SH-SY5Y (cell line): ENCODE data around the gene CYCS.

ENCODE experiments used
- GATA2 ChIP-seq: IDR thresholded peaks from 2 replicates; pipeline ENCODE4 v1.6.1; 2011; ENCODE audit warnings: mild to moderate bottlenecking, low read depth, low read length
- GATA3 ChIP-seq: IDR thresholded peaks from 2 replicates; pipeline ENCODE4 v1.6.1; 2011; ENCODE audit warnings: low read depth, mild to moderate bottlenecking, low read length, moderate library complexity

CYCS gene

DNA sequence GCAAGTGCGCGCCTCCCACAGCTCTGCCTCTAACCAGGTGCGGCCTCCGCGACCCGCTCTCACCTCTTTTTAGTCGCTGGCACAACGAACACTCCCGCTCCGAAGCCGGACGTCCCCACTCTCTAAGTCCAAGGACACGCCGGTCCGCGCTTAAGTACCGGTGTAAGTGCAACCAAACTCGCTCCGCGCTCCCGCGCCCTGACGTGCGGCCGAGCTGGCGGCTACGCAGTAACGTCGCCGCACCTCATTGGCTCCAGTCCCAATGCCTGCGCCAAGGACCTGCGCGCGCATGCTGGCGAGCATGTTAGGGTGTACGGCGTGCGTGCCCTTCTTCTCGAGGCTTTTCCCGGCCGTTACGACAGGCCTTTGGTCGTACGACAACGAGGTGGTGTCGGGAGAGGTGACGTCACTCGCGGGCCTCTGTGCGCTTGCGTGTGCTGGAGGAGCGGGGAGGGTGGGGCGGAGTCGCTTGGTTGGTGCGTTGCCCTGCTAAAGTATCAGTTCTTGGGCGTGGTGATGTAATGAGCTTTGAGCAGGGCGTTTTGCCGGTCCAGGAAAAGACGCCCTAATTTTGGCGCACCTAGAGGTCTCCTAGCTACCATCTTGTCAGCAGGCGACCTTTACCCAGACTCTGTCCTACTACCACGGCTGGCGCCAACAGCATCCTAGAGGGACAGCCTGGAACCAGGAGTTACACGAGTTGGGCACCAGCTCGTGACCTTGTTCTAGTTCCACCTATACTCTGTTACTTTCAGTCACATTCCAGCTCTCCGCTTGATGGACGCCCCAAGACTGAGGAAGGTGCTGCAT is at the start of gene CYCS:
Gene CYCS (minus strand): TSS at position 124 of the 810 bp plus-strand sequence. CDS start 1,141 bp downstream, outside the sequence.
- TF ChIP-seq GATA2 (no peak), GATA3 (no peak)

DNA sequence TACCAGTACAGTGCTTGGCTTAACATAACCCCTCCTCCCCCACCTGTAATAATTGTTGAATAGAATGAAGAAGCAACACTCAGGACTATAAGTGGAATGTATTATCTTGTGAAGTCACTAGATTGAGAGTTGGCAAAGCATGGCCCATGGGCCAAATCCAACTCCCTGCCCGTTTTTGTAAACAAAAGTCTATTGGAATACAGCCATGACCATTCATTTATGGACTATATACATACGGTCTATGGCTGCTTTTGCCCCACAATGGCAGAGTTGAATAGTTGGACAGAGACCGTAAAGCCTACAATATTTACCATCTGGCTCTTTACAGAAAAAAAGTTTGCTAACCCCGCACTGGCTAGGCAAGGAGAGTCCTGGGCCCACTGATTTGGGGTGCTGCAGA is 48.1 kb upstream of the CYCS start:
- no peak for TF ChIP-seq GATA2
- TF ChIP-seq GATA3 = no peak

- TF ChIP-seq GATA2 (no peak), GATA3 (no peak)
Measured at GRCh38 chr7:25171516-25171915, 46.5 kb upstream of the CYCS start.

DNA sequence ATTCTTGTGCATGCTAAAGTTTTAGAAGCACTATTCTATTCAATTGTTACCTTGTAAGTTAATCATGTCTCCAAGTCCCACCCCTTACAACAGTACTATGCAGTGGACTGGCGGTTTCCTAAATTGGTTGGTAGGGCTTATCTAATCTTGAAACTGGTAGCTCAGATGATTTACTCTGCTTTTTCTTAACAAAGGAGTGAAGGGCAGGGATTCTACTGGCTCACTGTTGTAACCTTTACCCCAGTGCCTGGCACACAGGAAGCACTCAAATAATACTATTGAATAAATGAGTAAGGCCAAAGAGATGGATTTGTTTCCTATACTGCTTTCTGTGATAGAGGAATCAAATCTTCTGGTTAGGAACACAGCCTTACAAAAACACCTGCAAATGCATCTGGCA is 46.0 kb upstream of the CYCS start:
- TF ChIP-seq GATA2 (no peak), GATA3 (no peak)

GRCh38 chr7:25169683-25170082 is 44.6 kb upstream of the CYCS start:
- TF ChIP-seq GATA3 (no peak), GATA2 (no peak)

- no peak for TF ChIP-seq GATA3
- TF ChIP-seq GATA2 = no peak
Measured at GRCh38 chr7:25168145-25168544, 43.1 kb upstream of the CYCS start.

- no peak for TF ChIP-seq GATA2
- TF ChIP-seq GATA3 = no peak
Measured at GRCh38 chr7:25167262-25167843, 42.3 kb upstream of the CYCS start.

DNA sequence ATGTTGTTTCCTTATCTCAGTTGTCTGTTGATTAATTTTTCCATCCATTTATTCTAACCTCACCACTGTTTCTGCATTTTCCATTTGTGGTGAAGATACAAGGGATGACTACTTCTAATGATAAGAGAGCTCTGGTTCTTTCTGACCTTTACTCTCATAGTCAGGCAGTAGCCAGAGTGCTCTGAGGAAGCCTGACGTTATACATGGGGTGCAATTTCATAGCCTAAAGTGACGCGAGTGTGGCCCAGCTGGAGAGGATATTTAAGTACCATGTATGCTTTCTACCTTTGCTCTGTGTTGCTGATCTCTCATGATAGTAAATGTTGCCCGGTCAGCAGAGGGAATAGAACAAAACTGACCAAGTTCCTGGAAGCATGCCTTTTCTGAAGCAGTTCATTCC is 33.9 kb upstream of the CYCS start:
- TF ChIP-seq GATA3 (no peak), GATA2 (no peak)

DNA sequence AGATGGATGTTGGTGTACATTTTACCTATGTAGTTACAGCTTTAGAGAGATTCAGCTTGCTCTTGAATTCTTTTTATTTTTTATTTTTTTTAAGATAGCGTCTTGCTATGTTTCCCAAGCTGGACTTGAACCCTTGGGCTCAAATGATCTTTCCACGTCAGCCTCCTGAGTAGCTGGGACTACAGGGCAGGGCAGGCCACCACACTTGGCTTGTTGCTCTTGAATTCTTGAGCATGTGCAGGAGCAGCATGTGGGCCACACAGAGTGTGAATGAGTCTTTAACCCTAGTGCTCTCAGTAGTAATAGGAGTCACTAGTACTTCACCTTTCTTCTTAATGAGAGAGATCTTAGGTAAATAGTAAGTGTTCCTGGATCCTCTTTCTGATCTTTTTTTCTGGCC is 26.7 kb upstream of the CYCS start:
- TF ChIP-seq GATA2 (no peak), GATA3 (no peak)

GRCh38 chr7:25149836-25150235 is 24.8 kb upstream of the CYCS start:
- TF ChIP-seq GATA2 (no peak), GATA3 (no peak)

DNA sequence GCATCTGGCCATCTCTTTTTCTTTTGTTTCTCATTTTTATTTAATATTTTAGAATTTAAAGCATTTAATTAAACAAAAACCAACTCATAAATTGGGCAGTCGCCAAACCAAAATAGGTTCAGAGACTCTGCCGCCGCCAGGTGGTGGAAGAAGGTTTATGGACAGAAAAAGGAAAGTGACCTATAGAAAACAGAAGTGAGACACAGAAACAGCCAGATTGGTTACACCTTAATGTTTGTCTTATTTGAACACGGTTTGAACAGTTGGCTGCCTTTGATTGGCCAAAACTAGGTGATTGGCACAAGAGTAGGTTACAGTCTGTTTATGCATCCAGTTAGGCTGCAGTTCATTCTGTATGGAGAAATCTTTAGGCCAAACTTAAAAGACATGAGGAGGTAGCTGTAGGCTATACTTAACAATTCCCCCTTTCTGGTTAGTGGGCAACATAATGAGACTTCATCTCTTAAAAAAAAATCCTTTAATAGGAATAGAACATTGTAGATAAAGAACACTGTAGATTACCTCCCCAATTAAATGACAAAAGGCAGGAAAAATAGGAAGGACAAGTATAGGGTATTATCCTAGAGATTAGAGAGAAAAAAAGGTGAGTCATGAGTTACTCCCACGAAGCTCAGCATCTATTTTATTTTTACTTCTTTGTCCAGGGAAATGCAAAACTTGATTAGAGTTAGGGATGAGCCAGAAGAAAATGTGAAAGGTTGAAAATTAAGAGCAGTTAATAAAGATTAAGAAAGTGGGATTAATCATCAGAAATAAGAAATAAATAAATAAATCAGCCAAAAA is 23.9 kb upstream of the CYCS start:
- TF ChIP-seq GATA3 = no peak
- no peak for TF ChIP-seq GATA2

- no peak for TF ChIP-seq GATA3
- TF ChIP-seq GATA2 = no peak
Measured at GRCh38 chr7:25143763-25144162, 18.7 kb upstream of the CYCS start.

- no peak for TF ChIP-seq GATA2
- TF ChIP-seq GATA3 = no peak
Measured at GRCh38 chr7:25139536-25139935, 14.5 kb upstream of the CYCS start.

DNA sequence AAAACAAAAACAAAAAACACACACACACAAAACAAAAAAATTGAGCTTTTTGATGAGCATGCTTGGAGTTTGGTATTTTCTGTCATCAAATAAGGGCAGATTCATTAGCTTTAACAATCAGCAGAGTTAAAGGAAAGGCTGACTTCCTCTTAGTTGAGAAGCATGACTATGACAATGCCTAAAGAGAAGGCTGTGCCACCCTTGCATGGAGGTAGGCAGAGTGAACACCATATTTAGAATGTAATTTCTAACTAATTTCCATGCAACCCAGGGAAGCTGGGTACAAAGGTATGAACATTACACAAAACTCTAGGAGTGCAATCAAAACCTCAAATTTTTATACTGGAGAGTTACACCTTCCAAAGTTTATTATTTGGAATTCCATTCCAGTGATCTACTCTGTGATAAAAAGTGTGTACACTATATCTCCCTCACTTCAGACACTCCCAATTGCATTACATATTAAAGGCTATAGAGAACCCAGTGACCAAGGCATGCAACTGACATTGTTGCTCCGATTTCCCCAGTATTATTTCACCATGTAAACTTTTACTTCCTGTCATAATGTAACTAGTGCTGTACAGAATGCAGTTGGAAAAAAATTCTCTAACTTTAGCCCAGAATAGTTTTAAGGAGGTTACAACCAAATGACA is 9.4 kb upstream of the CYCS start:
- TF ChIP-seq GATA2 = no peak
- TF ChIP-seq GATA3 = no peak

DNA sequence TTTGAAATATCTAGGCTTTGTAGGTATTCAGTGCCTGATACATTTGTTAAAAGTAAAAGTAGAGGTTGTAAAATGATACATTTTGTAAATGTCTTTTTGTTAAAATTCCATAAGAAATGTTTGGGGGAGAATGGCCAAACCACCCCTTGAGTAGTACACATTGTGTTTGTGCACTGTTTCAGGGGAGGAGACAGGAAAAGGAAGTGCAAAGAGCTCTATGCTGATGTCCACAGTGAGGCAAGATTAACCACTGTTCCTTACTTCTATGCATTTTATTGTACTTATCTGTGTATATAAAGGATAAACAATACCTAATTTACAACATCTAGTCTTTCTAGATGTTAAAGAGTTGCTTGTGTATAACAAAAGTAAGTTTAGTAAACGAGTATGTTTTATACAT is 7.4 kb upstream of the CYCS start:
- TF ChIP-seq GATA2 = no peak
- TF ChIP-seq GATA3 = no peak
